Activated T-cell treated with anti-CD3 and anti-CD28 coated beads, Interleukin-2, amount 50 U/mL, for 4 hours (primary cell): Measurements from ENCODE around the gene SLC4A1. TPM values are rescaled to one million over a fixed set of nuclear protein-coding genes. Genes with fewer than 3 reads are reported as not detected.

Source experiments
- ATAC-seq, 2 donors: fragments of 200-7000 bp; cut with Tn5 transposase; one replicate each; pipeline ENCODE4 v1.10.0; 2021
- DNase-seq: peaks from one replicate; pipeline ENCODE4 v3.0.0-alpha.2; 2020
- H3K27me3 Mint-ChIP-seq: one replicate; pipeline ENCODE4 v1.8.0; 2021; ENCODE audit warnings: low read depth, mixed read lengths
- H3K36me3 Mint-ChIP-seq: one replicate; pipeline ENCODE4 v1.8.0; 2022; ENCODE audit warnings: mixed read lengths; ENCODE audit not compliant: insufficient read depth
- H3K4me1 Mint-ChIP-seq: one replicate; pipeline ENCODE4 v1.8.0; 2021; ENCODE audit warnings: low read depth, mixed read lengths
- H3K4me3 Mint-ChIP-seq: one replicate; pipeline ENCODE4 v1.8.0; 2021; ENCODE audit warnings: mild to moderate bottlenecking, moderate library complexity, mixed read lengths
- H3K9me3 Mint-ChIP-seq: one replicate; pipeline ENCODE4 v1.8.0; 2021; ENCODE audit warnings: mixed read lengths
- total RNA-seq, 3 donors: library from RNA; stranded (reverse); gene quantifications; one replicate each; pipeline ENCODE4 v1.2.1, GENCODE V29; 2021

The SLC4A1 gene
- total RNA-seq, 3 donors from 2014 or later: not detected

- H3K27me3 Mint-ChIP-seq: no peaks in the 10 kb centered on the region
These were observed 67.3 kb downstream of the SLC4A1 start for GRCh38 chr17:44200478-44201155.

GRCh38 chr17:44199553-44200477 is 68.1 kb downstream of the SLC4A1 start, which contains the start of gene ATXN7L3:
ATXN7L3 (minus strand) TSS chr17:44199884; CDS start chr17:44198070, 1,814 bp downstream.
- Mint-ChIP-seq H3K4me3 (peak within 1 kb of the TSS; percentile 88), H3K4me1 (peaks cover 38% of the 10 kb centered on the region)

More at GRCh38 chr17:44200478-44201155, 67.3 kb downstream of the SLC4A1 start:
- Mint-ChIP-seq H3K4me1 (peaks cover 38% of the 10 kb centered on the region), H3K4me3 (peak overlapping the region; percentile 88), H3K36me3 (peaks cover 13% of the 10 kb centered on the region), H3K9me3 (no peaks in the 10 kb centered on the region)
- ATAC-seq (no peak), DNase-seq (no peak)

GRCh38 chr17:44198721-44199552 is 69.0 kb downstream of the SLC4A1 start:
- no peaks in the 10 kb centered on the region for H3K9me3 Mint-ChIP-seq
- peak; percentile 36 to 44 for ATAC-seq
- H3K36me3 Mint-ChIP-seq: peaks cover 22% of the 10 kb centered on the region
- H3K4me1 Mint-ChIP-seq: peaks cover 32% of the 10 kb centered on the region
- no peak for DNase-seq
- H3K4me3 Mint-ChIP-seq: peak overlapping the region; percentile 83
- H3K27me3 Mint-ChIP-seq: no peaks in the 10 kb centered on the region

More at GRCh38 chr17:44199553-44200477, 68.1 kb downstream of the SLC4A1 start, which contains the start of gene ATXN7L3:
- Mint-ChIP-seq H3K27me3 (no peaks in the 10 kb centered on the region), H3K9me3 (no peaks in the 10 kb centered on the region), H3K36me3 (peaks cover 15% of the 10 kb centered on the region)
- ATAC-seq (peak; percentile 81 to 82), DNase-seq (peak; percentile 99)

Other genes with a start within 250 kb of the SLC4A1 start
- gene LSM12, start 201.5 kb downstream of the SLC4A1 start, total RNA-seq: 10 to 100 TPM; 77.6 to 88.2 (median 85.9) TPM
- 10 to 100 TPM; 24.7 to 28.4 (median 24.9) TPM for gene G6PC3, start 197.4 kb downstream of the SLC4A1 start, total RNA-seq
- gene HDAC5, start 144.5 kb downstream of the SLC4A1 start, total RNA-seq: 10 to 100 TPM; 14.6 to 19.7 (median 16.2) TPM
- gene HROB, start 126.2 kb downstream of the SLC4A1 start, total RNA-seq: 1 to 10 TPM; 6.4 to 9.4 (median 7.9) TPM
- under 1 TPM in 2 of 3 donors, not detected in 1; 0.08 to 0.11 TPM for gene ASB16, start 97.4 kb downstream of the SLC4A1 start, total RNA-seq
- gene TMUB2, start 81.2 kb downstream of the SLC4A1 start, total RNA-seq: 10 to 100 TPM; 15.2 to 19.6 (median 17.9) TPM
- 100 to 1,000 TPM; 101 to 111 (median 110) TPM for gene ATXN7L3, start 68.3 kb downstream of the SLC4A1 start, total RNA-seq
- 100 to 1,000 TPM; 147 to 158 (median 154) TPM for gene UBTF, start 48.5 kb downstream of the SLC4A1 start, total RNA-seq
- gene RUNDC3A, start 40.5 kb upstream of the SLC4A1 start, total RNA-seq: under 1 TPM in 2 of 3 donors, not detected in 1; 0.18 to 0.26 TPM
- gene SLC25A39, start 56.7 kb upstream of the SLC4A1 start, total RNA-seq: 100 to 1,000 TPM; 211 to 248 (median 211) TPM
- 10 to 100 TPM; 32.0 to 39.5 (median 36.5) TPM for gene GRN, start 77.2 kb upstream of the SLC4A1 start, total RNA-seq
- under 1 TPM; 0.24 to 0.33 (median 0.27) TPM for gene FAM171A2, start 95.7 kb upstream of the SLC4A1 start, total RNA-seq
- 1 to 10 TPM in 2 of 3 donors, under 1 TPM in 1; 0.90 to 1.8 (median 1.1) TPM for gene ITGA2B, start 121.5 kb upstream of the SLC4A1 start, total RNA-seq
- gene GPATCH8, start 235.3 kb upstream of the SLC4A1 start, total RNA-seq: 10 to 100 TPM; 38.2 to 43.3 (median 41.9) TPM